Stimulated activated CD4-positive, alpha-beta T cell treated with anti-CD3 and anti-CD28 coated beads, Interleukin-2, amount 100 ng/mL, for 48 hours (primary cell): ENCODE measurements around the gene MOK.
"Not testable (repeated sequence)": the region's sequence is repeated elsewhere in the genome, so short reads cannot be mapped to it uniquely, and the experiment has no call there.

Experiments used
- DNase-seq, 2 donors: peaks; one replicate each; pipeline ENCODE4 v3.0.0-alpha.2; 2020

The MOK gene

GRCh38 chr14:102240481-102240880, 64.5 kb downstream of the MOK start:
- DNase-seq, result not testable (repeated sequence)

- DNase-seq, result no peak
Measured at GRCh38 chr14:102239231-102239630, 65.7 kb downstream of the MOK start.

- no peak for DNase-seq
Measured at GRCh38 chr14:102238766-102239165, 66.2 kb downstream of the MOK start.

GRCh38 chr14:102238131-102238530, 66.8 kb downstream of the MOK start:
- no peak for DNase-seq

GRCh38 chr14:102236026-102236425, 68.9 kb downstream of the MOK start:
- DNase-seq, result no peak

GRCh38 chr14:102235275-102235897, 69.6 kb downstream of the MOK start:
- DNase-seq, result peak; percentile 81 to 82

- no peak for DNase-seq
Measured at GRCh38 chr14:102234331-102235264, 70.4 kb downstream of the MOK start.

- DNase-seq, result no peak
Measured at GRCh38 chr14:102233081-102233480, 71.9 kb downstream of the MOK start.

- no peak for DNase-seq
Measured at GRCh38 chr14:102232348-102232625, 72.7 kb downstream of the MOK start.

- DNase-seq, result no peak
Measured at GRCh38 chr14:102231476-102232347, 73.3 kb downstream of the MOK start.

- no peak for DNase-seq
Measured at GRCh38 chr14:102230481-102231210, 74.3 kb downstream of the MOK start.

- DNase-seq, result no peak
Measured at GRCh38 chr14:102229739-102230092, 75.2 kb downstream of the MOK start.

GRCh38 chr14:102229071-102229738, 75.8 kb downstream of the MOK start:
- no peak for DNase-seq

GRCh38 chr14:102227184-102227964, 77.6 kb downstream of the MOK start:
- DNase-seq, result no peak

- no peak for DNase-seq
Measured at GRCh38 chr14:102226356-102227125, 78.4 kb downstream of the MOK start.

- no peak for DNase-seq
Measured at GRCh38 chr14:102225936-102226335, 79.0 kb downstream of the MOK start.

- no peak for DNase-seq
Measured at GRCh38 chr14:102225386-102225785, 79.6 kb downstream of the MOK start.

- DNase-seq, result no peak
Measured at GRCh38 chr14:102223682-102224081, 81.3 kb downstream of the MOK start.

- DNase-seq, result no peak
Measured at GRCh38 chr14:102222751-102223150, 82.2 kb downstream of the MOK start.

GRCh38 chr14:102222009-102222575, 82.9 kb downstream of the MOK start:
- DNase-seq, result no peak
